T-helper 2 cell treated with Interferon-gamma antibody and Interleukin-4, amounts not matched to agents 5 μg/mL and 100 μg/mL, for 36 hours (primary cell): Measurements from ENCODE around the gene MBD6.
A peak's percentile ranks its signal among the peaks of the same experiment; 100 is the strongest.
"Not testable (repeated sequence)": the region's sequence is repeated elsewhere in the genome, so short reads cannot be mapped to it uniquely, and the experiment has no call there.

Source experiments
- DNase-seq: peaks from one replicate; pipeline ENCODE4 v3.0.0; 2021; ENCODE audit warnings: low spot score
- H3K27ac Mint-ChIP-seq: one replicate; pipeline ENCODE4 v1.8.0; 2021; ENCODE audit warnings: mild to moderate bottlenecking, mixed read lengths
- H3K27me3 Mint-ChIP-seq: one replicate; pipeline ENCODE4 v1.8.0; 2021; ENCODE audit warnings: low read depth, mixed read lengths
- H3K36me3 Mint-ChIP-seq: one replicate; pipeline ENCODE4 v1.8.0; 2021; ENCODE audit warnings: low read depth, mixed read lengths
- H3K4me1 Mint-ChIP-seq: one replicate; pipeline ENCODE4 v1.8.0; 2021; ENCODE audit warnings: low read depth, mixed read lengths
- H3K4me3 Mint-ChIP-seq: one replicate; pipeline ENCODE4 v1.8.0; 2022; ENCODE audit warnings: mild to moderate bottlenecking, moderate library complexity, mixed read lengths
- H3K9me3 Mint-ChIP-seq: one replicate; pipeline ENCODE4 v1.8.0; 2021; ENCODE audit warnings: mixed read lengths

MBD6 gene

GRCh38 chr12:57514720-57515407, 7.8 kb upstream of the MBD6 start:
- DNase-seq = no peak
- Mint-ChIP-seq H3K4me1 (peaks cover 16% of the 10 kb centered on the region), H3K4me3 (no peak overlapping the region), H3K9me3 (no peaks in the 10 kb centered on the region), H3K27me3 (no peaks in the 10 kb centered on the region), H3K36me3 (peaks cover 71% of the 10 kb centered on the region), H3K27ac (no peak overlapping the region)

DNA sequence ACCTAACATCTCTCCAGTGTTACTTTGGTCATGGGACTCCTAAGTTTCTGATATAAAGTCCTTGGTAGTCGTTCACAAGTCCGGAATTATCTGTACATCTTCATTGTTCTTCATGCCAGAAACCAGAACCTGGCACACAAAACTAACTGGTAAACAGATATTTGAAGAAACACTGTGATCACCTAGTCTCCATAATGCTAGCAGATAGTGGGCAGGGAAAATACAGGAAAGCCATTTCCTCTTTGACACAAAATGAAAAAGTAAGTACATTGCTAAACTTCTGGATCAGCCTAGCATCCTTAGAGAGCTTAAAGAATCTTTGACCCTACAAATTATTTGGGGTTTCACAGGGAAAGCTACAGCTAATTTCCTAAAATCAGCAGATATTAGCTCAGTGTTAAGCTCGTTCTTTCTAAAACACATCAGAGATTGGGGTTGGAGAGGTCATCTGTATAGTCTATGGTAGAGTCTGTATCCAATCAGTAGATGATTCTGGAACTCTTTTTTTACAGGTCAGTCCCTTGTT, 7.2 kb upstream of the MBD6 start:
- Mint-ChIP-seq H3K4me3 (no peak overlapping the region), H3K27me3 (peaks cover 1% of the 10 kb centered on the region), H3K27ac (no peak overlapping the region), H3K9me3 (no peaks in the 10 kb centered on the region), H3K36me3 (peaks cover 77% of the 10 kb centered on the region), H3K4me1 (peaks cover 16% of the 10 kb centered on the region)
- no peak for DNase-seq

GRCh38 chr12:57515934-57516541, 6.6 kb upstream of the MBD6 start:
- no peak overlapping the region for H3K27ac Mint-ChIP-seq
- no peak for DNase-seq
- peaks cover 77% of the 10 kb centered on the region for H3K36me3 Mint-ChIP-seq
- H3K4me1 Mint-ChIP-seq = peaks cover 19% of the 10 kb centered on the region
- H3K4me3 Mint-ChIP-seq = no peak overlapping the region
- H3K27me3 Mint-ChIP-seq = peaks cover 3% of the 10 kb centered on the region
- H3K9me3 Mint-ChIP-seq = no peaks in the 10 kb centered on the region

DNA sequence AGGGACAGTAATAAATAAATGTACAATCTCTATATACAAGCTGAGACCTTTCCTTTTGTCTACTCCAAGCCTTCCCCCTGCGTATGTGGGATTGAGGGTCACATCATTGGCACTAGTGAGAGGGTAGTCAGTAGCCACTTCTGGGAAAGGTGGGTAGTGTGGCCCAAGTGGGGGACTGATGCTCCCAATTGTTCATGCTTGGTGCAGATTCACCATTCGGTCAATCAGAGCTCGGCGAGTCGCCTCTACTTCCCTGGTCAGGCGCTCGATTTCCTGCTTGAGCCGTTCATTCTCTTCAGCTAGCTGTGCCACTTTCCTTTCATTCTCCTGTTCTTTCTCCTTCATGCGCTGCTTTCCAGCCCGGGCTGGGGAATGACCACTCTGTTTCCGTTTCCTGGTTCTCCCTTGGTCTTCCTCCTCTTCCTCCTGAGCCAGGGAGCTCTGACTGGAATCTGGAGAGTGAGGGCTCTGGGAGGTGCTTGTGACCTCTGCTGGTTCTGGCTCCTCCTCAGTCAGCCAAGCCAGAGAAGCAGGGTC, 5.9 kb upstream of the MBD6 start:
- peak overlapping the region; percentile 58 for H3K27ac Mint-ChIP-seq
- no peaks in the 10 kb centered on the region for H3K9me3 Mint-ChIP-seq
- DNase-seq = no peak
- H3K4me1 Mint-ChIP-seq = peaks cover 24% of the 10 kb centered on the region
- H3K4me3 Mint-ChIP-seq = no peak overlapping the region
- H3K36me3 Mint-ChIP-seq = peaks cover 74% of the 10 kb centered on the region
- peaks cover 3% of the 10 kb centered on the region for H3K27me3 Mint-ChIP-seq

DNA sequence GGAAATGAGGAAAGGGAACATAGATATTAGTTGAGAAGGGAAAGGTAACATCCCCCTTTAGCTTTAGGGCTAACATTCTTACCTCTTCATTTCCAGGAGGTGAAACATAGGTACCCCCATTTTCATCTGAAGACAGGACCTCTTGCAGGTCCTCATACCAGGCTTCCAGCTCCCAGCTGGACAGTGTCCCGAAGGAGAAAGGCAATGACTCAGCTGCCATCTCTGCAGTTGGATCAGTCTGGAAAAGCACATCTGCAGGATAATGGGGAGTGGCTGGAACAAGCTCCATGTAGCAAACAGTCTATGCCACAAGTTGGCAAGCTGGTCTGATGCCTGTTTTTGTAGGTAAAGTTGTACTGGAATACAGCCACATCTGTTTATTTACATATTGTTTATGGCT, 5.4 kb upstream of the MBD6 start:
- Mint-ChIP-seq H3K27me3 (peaks cover 5% of the 10 kb centered on the region), H3K9me3 (no peaks in the 10 kb centered on the region), H3K4me3 (no peak overlapping the region), H3K36me3 (peaks cover 70% of the 10 kb centered on the region), H3K4me1 (peaks cover 29% of the 10 kb centered on the region), H3K27ac (peak overlapping the region; percentile 58)
- DNase-seq = no peak

- H3K9me3 Mint-ChIP-seq, H3K27me3 Mint-ChIP-seq, H3K27ac Mint-ChIP-seq, DNase-seq: not testable (repeated sequence)
- peak overlapping the region; percentile 30 for H3K4me3 Mint-ChIP-seq
- H3K36me3 Mint-ChIP-seq = peaks cover 65% of the 10 kb centered on the region
- peaks cover 30% of the 10 kb centered on the region for H3K4me1 Mint-ChIP-seq
Measured at GRCh38 chr12:57517718-57518117, 4.9 kb upstream of the MBD6 start.

- H3K4me1 Mint-ChIP-seq = peaks cover 33% of the 10 kb centered on the region
- no peak for DNase-seq
Measured at GRCh38 chr12:57518176-57518919, 4.3 kb upstream of the MBD6 start.

GRCh38 chr12:57518920-57519795, 3.5 kb upstream of the MBD6 start:
- Mint-ChIP-seq H3K9me3 (no peaks in the 10 kb centered on the region), H3K4me3 (peak overlapping the region; percentile 97), H3K4me1 (peaks cover 41% of the 10 kb centered on the region), H3K36me3 (peaks cover 65% of the 10 kb centered on the region), H3K27me3 (peaks cover 5% of the 10 kb centered on the region), H3K27ac (peak overlapping the region; percentile 100)
- DNase-seq = no peak

More at GRCh38 chr12:57518176-57518919, 4.3 kb upstream of the MBD6 start:
- peaks cover 62% of the 10 kb centered on the region for H3K36me3 Mint-ChIP-seq
- H3K27ac Mint-ChIP-seq = peak overlapping the region; percentile 22
- peaks cover 5% of the 10 kb centered on the region for H3K27me3 Mint-ChIP-seq
- peak overlapping the region; percentile 97 for H3K4me3 Mint-ChIP-seq
- H3K9me3 Mint-ChIP-seq = no peaks in the 10 kb centered on the region

DNA sequence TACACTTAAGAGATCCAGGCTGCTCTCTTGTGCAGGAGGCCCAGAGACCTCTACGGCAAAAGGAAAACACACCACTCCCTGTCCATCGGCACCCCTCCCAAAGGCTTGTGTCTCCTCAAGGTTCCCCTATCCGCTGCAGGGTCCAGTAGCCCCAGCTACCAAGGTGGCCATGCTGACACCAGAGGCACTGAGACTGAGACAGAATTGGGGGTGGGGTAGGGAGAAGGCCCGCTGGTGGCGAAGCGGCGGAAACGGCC, 2.9 kb upstream of the MBD6 start:
- Mint-ChIP-seq H3K9me3 (no peaks in the 10 kb centered on the region), H3K27ac (peak overlapping the region; percentile 100), H3K4me1 (peaks cover 44% of the 10 kb centered on the region), H3K36me3 (peaks cover 65% of the 10 kb centered on the region), H3K4me3 (peak overlapping the region; percentile 97), H3K27me3 (peaks cover 5% of the 10 kb centered on the region)
- DNase-seq = no peak

- H3K36me3 Mint-ChIP-seq = peaks cover 67% of the 10 kb centered on the region
- peak within 1 kb of the TSS; percentile 97 for H3K4me3 Mint-ChIP-seq
- no peaks in the 10 kb centered on the region for H3K9me3 Mint-ChIP-seq
- peak; percentile 99 for DNase-seq
- peaks cover 46% of the 10 kb centered on the region for H3K4me1 Mint-ChIP-seq
- H3K27ac Mint-ChIP-seq = peak within 1 kb of the TSS; percentile 100
- H3K27me3 Mint-ChIP-seq = peaks cover 5% of the 10 kb centered on the region
Measured at GRCh38 chr12:57520053-57520818, 2.4 kb upstream of the MBD6 start, which contains the start of gene DDIT3. Gene DDIT3, minus strand, starts transcription at chr12:57520514. Its CDS starts 3,108 bp downstream, at chr12:57517406.

DNA sequence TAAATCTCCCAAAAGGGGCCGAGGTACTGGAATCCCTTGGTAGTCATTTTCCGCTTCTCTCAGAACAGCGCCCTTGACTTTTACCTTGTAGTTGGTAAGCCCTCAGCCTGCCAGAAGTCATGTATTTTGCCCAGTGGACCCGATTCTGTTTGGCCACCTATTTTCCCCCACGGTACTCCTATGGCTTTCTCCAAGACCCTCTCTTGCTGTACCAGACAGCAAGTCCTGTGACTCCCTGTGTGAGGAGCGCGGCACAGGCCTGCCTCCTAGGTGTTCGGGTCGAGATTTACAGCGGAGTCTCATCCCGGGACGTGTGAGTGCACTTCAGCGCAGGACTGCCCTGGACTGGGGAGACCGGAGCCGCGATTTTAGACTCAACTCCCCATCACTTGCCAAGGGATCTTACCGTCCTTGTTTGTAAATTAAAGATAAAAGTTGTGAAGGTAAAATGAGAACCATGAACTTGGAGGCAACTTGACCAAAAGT, 1.1 kb upstream of the MBD6 start:
- peak overlapping the region; percentile 100 for H3K27ac Mint-ChIP-seq
- peak; percentile 27 for DNase-seq
- peak overlapping the region; percentile 97 for H3K4me3 Mint-ChIP-seq
- H3K27me3 Mint-ChIP-seq = peaks cover 5% of the 10 kb centered on the region
- peaks cover 54% of the 10 kb centered on the region for H3K36me3 Mint-ChIP-seq
- peaks cover 46% of the 10 kb centered on the region for H3K4me1 Mint-ChIP-seq
- no peaks in the 10 kb centered on the region for H3K9me3 Mint-ChIP-seq

DNA sequence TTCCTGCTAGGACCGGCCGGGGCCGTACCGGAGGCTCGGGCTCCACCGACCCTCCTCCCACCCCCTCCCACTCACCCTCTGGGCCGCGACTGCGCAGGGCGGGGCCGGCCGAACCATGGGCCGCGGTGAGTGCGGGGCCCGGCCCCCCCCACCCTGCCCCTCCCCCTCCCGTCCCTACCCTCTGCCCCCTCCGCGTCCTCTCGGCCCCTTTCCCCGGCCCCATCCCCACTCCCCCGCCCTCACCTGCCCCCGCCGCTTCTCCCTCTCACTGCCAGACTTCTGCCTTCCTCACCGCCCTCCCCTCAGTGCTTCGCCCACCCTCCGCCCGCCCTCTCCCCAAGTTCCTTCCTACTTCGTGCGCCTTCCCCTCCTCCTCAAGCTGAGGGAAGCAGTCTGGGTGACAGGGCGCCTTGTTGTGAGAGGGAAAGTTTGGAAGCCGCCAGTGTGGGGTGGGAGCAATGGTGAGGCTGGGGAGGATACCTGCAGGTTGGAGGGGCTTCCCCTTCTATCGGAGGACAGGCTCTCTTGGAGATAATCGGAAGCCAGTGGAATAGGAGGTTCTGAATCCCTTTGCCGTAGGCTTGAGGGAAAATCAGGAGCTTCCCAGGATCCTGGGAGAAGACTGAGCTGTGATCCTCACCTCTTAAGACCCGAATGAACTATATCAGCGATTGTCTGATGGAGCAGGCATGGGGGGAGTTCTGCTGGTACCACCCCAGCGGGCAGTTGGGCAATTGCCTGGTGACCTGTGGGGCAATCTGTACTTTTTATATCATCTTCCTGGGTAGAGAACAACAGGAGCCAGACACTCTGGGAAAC, 472 bp downstream of the MBD6 start:
- Mint-ChIP-seq H3K4me1 (peaks cover 41% of the 10 kb centered on the region), H3K36me3 (peaks cover 48% of the 10 kb centered on the region), H3K4me3 (peak overlapping the region; percentile 97), H3K9me3 (no peaks in the 10 kb centered on the region), H3K27ac (peak overlapping the region; percentile 90), H3K27me3 (peaks cover 5% of the 10 kb centered on the region)
- no peak for DNase-seq
